D341Med (cell line): Measurements from ENCODE around the gene CAMK1.

ENCODE experiments used
- DNase-seq: peaks from one replicate; pipeline ENCODE4 v3.0.0; 2012; ENCODE audit warnings: low spot score

CAMK1 gene

GRCh38 chr3:9792405-9793160, 22.8 kb upstream of the CAMK1 start, which contains the start of the genes ARPC4 and TADA3:
Gene ARPC4 (plus strand): TSS chr3:9793082. CDS start chr3:9793122, 40 bp downstream.
Gene TADA3 (minus strand): TSS chr3:9792473. CDS start chr3:9791466, 1,007 bp downstream.
- peak; percentile 97 for DNase-seq

- no peak for DNase-seq
These were observed 22.1 kb upstream of the CAMK1 start for GRCh38 chr3:9791790-9792404.

GRCh38 chr3:9791127-9791526, 21.4 kb upstream of the CAMK1 start:
- no peak for DNase-seq

GRCh38 chr3:9787714-9788113, 18.0 kb upstream of the CAMK1 start:
- DNase-seq = no peak

- DNase-seq = no peak
These were observed 17.3 kb upstream of the CAMK1 start for GRCh38 chr3:9786825-9787669.

DNA sequence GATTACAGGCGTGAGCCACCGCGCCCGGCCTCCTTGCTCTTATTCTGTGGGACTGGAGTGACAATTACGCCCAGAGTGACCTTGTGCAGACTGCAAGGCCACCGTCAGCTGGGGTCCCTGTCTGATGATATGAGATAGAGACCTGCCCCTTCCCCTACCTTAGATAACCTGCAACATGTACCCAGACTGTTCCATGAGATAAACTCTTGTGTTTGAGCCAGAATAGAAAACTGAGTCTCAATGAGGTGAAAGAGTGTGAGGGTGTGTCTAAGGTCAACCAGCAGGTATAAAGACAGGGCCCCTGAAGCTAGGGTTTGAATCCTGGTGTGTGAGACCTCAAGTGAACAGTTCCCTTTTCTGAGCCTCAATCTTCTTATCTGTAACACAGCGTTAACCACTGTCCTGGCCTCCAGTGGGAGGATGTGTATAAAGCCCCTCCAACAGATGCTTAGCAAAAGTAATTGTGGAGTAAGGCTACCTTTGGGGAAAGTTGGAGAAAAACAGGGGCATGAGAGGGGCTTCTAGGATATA, 16.5 kb upstream of the CAMK1 start:
- no peak for DNase-seq

DNA sequence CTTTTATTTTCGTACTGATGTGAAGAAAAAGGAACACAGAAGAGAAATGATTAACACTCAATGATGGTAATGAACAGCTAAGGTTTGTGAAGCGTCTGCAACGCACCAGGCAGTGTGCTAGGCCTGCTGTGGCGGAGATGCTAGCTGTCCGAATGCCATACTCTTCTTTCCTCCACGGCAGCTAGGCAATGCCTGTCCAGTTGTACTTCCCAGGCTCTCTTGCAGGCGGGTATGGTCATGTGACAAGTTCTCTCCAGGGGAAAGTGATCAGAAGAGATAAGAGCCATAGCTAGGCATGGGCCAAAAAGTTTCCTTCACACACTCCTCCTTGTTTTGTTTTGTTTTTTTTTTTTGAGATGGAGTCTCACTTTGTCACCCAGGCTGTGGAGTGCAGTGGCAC, 15.9 kb upstream of the CAMK1 start:
- DNase-seq = no peak

GRCh38 chr3:9784965-9785364, 15.2 kb upstream of the CAMK1 start:
- DNase-seq = no peak

DNA sequence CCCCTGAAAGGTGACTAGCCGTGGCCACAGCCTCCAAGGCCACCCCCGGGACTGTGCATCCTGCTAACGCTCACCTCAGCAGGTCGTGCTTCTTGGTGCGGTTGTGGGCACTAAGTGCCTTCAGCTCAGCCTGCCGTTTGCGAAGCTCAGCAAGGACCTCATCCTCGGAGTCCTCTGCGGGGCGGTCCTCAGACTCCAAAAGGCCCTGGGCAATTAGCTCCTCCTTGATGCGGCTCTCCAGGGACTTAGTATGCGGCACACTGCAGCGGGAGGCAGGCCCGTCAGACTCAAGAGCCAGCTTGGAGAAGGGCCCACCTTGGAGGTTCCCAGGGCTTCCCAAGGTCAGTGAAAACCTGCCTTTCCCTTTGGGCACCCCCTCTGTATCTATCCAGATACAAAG, 14.2 kb upstream of the CAMK1 start:
- DNase-seq = no peak

- DNase-seq = no peak
These were observed 13.0 kb upstream of the CAMK1 start for GRCh38 chr3:9782770-9783169.

- no peak for DNase-seq
These were observed 12.3 kb upstream of the CAMK1 start for GRCh38 chr3:9781978-9782603.

DNA sequence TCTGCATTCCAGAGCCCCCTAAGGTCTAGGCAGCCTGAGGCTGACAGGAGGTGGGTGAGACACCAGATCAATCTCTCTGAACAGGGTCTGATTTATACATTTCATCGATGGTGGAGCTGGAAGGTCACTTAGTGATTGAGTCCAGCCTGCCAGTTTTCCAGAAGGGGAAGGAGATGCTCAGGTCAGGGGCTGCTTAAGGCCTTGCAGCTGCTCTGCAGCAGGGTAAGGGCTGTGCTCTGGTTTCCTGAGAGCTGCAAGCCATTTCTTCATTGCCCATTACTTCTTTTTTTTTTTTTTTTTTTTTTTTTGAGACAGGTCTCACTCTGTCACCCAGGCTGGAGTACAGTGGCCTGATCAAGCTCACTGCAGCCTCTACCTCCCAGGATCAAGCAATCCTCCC, 11.8 kb upstream of the CAMK1 start:
- no peak for DNase-seq

- DNase-seq = no peak
These were observed 11.2 kb upstream of the CAMK1 start for GRCh38 chr3:9780910-9781309.

DNA sequence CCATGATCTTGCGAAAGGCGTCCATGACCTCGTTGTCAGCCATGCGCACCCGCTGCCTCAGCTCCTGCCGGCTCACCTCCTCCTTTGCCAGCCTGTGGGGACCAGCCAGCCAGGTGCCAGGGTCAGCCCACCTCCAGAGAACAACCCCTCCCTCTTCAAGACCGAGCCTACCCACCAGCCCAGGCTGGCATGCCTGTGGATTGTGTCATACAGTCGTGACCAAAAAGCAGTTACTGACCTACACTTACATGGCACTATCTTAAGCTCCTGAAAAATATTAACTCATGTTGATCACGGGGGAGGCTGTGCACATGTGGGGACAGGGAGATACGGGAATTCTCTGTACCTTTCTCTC, 10.7 kb upstream of the CAMK1 start:
- DNase-seq = no peak

GRCh38 chr3:9779721-9780457, 10.1 kb upstream of the CAMK1 start:
- DNase-seq = no peak

GRCh38 chr3:9779075-9779593, 9.4 kb upstream of the CAMK1 start:
- no peak for DNase-seq

DNA sequence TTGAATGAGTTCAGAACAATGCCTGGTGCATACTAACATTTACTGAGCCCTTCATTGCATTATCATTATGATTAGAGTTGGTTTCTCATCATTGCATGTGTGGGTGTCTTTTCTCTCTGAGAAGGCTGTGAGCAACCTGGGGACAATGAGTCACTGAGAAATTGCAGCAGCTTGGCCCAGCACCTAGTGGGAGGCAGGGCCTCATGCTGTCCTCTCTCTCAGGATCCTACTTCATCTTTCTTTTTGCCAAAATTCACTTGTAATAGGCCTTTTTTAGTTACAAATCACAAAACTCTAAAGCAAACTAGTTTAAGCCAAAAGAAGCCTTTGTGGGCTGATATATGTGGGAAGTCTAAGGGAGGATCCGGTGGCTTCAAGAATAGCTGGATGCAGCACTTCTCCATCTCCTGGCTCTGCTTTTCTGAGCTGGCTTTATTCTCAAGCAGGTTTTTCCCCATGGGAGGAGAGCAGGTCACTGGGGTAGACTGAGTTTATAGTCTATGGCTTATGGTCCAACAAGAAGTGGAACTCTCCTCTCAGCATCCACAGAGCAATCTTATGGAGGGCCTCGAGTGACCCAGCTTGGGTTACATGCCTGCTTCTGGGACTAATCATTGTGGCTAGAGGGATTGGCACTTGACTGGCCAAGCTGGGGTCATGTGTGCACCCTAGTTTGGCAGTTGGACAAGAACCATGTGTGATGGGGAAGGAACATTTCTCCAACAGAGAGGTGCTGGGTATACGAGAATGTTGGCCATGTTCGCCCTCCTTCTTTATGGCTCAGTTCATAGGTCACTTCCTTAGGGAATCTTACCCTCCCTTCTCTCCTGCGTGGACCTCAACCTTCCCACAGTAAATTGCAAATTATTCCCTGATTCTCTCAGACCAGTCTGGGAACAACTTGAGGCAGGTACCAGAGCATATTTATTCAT, 8.7 kb upstream of the CAMK1 start:
- DNase-seq = no peak

GRCh38 chr3:9777694-9778021, 7.9 kb upstream of the CAMK1 start:
- DNase-seq = no peak

- no peak for DNase-seq
These were observed 7.3 kb upstream of the CAMK1 start for GRCh38 chr3:9776896-9777693.
